Stomach (tissue), 9 donors: ENCODE measurements around the gene DNAH1. TPM values are rescaled to one million over a fixed set of nuclear protein-coding genes. Genes with fewer than 3 reads are reported as not detected.

Source experiments
- DNase-seq, 2 donors: peaks; one replicate each; pipeline versions ENCODE4 v3.0.0 to v3.0.0-alpha.2; 2013 to 2019
- H3K27ac ChIP-seq, 5 donors: fragments of 200-600 bp in 4 of 5; sonication (generic) in 4 of 5; one replicate each; pipeline ENCODE4 v1.5.1; 2013 to 2019; ENCODE audit warnings: mild to moderate bottlenecking in 1 of 5, moderate library complexity in 1 of 5
- H3K27me3 ChIP-seq, 3 donors: fragments of 200-600 bp; sonication (generic); one replicate each; pipeline ENCODE4 v1.5.1; 2017 to 2019; ENCODE audit warnings: mixed run types in 1 of 3
- H3K36me3 ChIP-seq, 4 donors: fragments of 200-600 bp; sonication (generic); 1 replicate in 3 of 4; 2 replicates in 1 of 4; pipeline ENCODE4 v1.5.1; 2016 to 2019
- H3K4me1 ChIP-seq, 4 donors: fragments of 200-600 bp; sonication (generic); one replicate each; pipeline ENCODE4 v1.5.1; 2016 to 2019
- H3K4me3 ChIP-seq, 4 donors: fragments of 200-600 bp; sonication (generic) in 3 of 4; one replicate each; pipeline ENCODE4 v1.5.1; 2016 to 2019; ENCODE audit warnings: mild to moderate bottlenecking in 1 of 4
- H3K9me3 ChIP-seq, 4 donors: fragments of 200-600 bp; sonication (generic); one replicate each; pipeline ENCODE4 v1.5.1; 2016 to 2019
- CTCF ChIP-seq, 7 experiments: fragments of 450-650 bp in 4 of 7; fragments of 200-600 bp in 3 of 7; sonication (generic) in 3 of 7; IDR thresholded peaks; one replicate each; pipeline ENCODE4 v1.5.1; 2016 to 2019; ENCODE audit warnings: antibody characterized with exemption in 7 of 7, control low read depth in 2 of 7, mild to moderate bottlenecking in 1 of 7
- EP300 ChIP-seq: sonication (generic); formaldehyde crosslinking; IDR thresholded peaks from one replicate; pipeline ENCODE4 v1.6.1; 2017; ENCODE audit warnings: antibody characterized with exemption
- POLR2A ChIP-seq, 4 donors: fragments of 450-650 bp; IDR thresholded peaks; one replicate each; pipeline ENCODE4 v1.6.1; 2016; ENCODE audit warnings: antibody characterized with exemption in 4 of 4, control low read depth in 2 of 4, mild to moderate bottlenecking in 1 of 4, moderate library complexity in 1 of 4
- POLR2AphosphoS5 ChIP-seq, 3 donors: sonication (generic); formaldehyde crosslinking; IDR thresholded peaks; one replicate each; pipeline ENCODE4 v1.6.1; 2016; ENCODE audit warnings: antibody characterized with exemption in 3 of 3
- WGBS, 5 donors: extraction: QIAGEN DNeasy Blood & Tissue Kit in 3 of 5; methylation state at CpG; one replicate each; pipeline versions ENCODE4 v1.1.5 to v1.1.7; 2013 to 2018; 5-methylcytosine and 5-hydroxymethylcytosine counted together
- intact Hi-C: fragments of 100-400 bp; cut with DNase I; formaldehyde crosslinking; loops from one replicate; pipeline ENCODE4 v1.15.1; 2023; ENCODE audit warnings: low total_unique reads
- polyA plus RNA-seq, 3 donors: library from polyadenylated mRNA; stranded (reverse); fragments of 200-250 nt; gene quantifications; one replicate each; pipeline ENCODE4 v1.2.3, GENCODE V29; 2013
- total RNA-seq, 5 donors: library from RNA; depleted of rRNA; stranded (reverse); fragments of >200 nt; gene quantifications; one replicate each; pipeline versions ENCODE4 v1.1.0 to v1.2.3, GENCODE V29; 2014 to 2016
- donor health status: healthy with polysubstance abuse.
- donor health status: Bipolar disorder and iron deficiency.
- donor health status: healthy.

Gene DNAH1
- total and polyA plus RNA-seq, 8 donors, result 1.9 to 57.6 (median 8.2) TPM

DNA sequence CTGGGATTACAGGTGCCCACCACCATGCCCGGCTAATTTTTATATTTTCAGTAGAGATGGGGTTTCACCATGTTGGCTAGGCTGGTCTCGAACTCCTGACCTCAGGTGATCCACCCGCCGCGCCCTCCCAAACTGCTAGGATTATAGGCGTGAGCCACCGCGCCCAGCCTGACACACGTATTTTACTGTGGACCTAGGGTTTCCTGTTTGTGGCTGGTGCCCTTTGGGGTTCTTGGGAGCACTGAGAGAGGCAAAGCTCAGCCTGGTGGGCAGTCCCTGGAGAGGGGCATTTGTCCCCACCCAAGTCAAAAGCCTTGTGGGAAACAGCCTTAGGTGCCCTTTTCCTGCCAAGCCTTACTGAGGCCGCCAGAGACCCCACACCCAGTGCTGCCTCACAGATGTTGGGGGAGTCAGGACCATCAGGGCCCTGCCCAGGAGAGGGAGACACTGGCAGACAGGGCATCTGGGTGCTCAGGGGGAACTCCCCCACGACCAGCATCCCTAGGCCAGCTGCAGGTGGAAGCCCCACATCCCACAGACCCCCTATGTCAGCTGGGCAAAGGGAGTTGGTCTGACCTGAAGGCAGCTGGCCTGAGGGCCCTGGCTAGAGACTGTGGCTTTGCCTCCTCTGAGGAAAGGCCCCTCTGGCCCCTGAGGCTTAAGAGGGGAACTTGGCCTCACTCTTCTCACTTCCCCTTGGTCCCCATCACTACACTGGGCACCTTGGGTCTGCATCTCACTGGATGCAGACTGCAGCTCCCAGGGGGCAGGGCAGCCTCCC lies 35.1 kb downstream of the DNAH1 start:
- intact Hi-C loops, result no loop called here
- Histone ChIP-seq H3K4me1 (peaks cover 0 to 11% (median 5%) of the 10 kb centered on the region in 4 donors), H3K27ac (no peak overlapping the region), H3K9me3 (no peaks in the 10 kb centered on the region), H3K27me3 (no peaks in the 10 kb centered on the region), H3K4me3 (no peak overlapping the region), H3K36me3 (peaks cover 10 to 99% (median 93%) of the 10 kb centered on the region in 4 donors)
- TF ChIP-seq POLR2AphosphoS5 (IDR thresholded peaks at IDR 0.05) (no peak), CTCF (IDR thresholded peaks at IDR 0.05) (no peak), EP300 (no peak), POLR2A (IDR thresholded peaks at IDR 0.05) (no peak)
- WGBS, 5 donors, result 87 to 97% (median 92%) methylated on average over 9 to 11 of the region's 11 CpGs
- DNase-seq, result no peak

DNA sequence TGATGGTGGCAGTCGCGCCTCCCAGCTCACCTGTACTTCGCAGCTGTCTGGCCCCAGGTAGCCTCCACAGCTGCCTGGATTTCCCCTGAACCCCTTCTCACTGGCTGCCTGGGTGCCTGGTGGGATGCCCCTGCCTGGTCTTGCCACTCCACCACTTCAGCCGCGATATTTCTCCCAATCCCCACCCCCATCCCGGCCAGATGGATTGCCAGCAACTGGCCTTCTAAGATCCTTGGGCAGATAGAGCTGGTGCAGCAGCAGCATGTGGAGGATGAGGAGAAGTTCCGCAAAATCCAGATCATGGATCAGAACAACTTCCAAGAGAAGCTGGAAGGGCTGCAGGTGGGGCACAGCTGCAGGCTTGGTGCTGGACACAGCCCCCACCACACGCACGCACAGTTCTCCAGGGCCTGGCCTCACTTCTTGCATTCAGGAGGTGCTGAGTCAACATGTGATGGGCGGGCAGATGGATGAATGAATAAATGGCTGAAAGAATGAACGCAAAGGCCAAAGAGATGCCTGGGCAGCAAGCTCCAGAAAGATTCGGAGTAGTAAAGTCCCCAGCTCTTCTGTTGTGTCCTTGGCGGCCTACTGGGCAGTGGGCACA lies 35.7 kb downstream of the DNAH1 start:
- Histone ChIP-seq H3K27me3 (no peaks in the 10 kb centered on the region), H3K27ac (no peak overlapping the region), H3K36me3 (peaks cover 10 to 99% (median 94%) of the 10 kb centered on the region in 4 donors), H3K9me3 (no peaks in the 10 kb centered on the region), H3K4me3 (no peak overlapping the region), H3K4me1 (peaks cover 0 to 4% (median 2%) of the 10 kb centered on the region in 4 donors)
- intact Hi-C loops, result no loop called here
- DNase-seq, result no peak
- 89 to 93% (median 91%) methylated on average over 13 of the region's 13 CpGs for WGBS, 5 donors
- no peak for TF ChIP-seq POLR2AphosphoS5 (IDR thresholded peaks at IDR 0.05)
- TF ChIP-seq EP300, result no peak
- no peak for TF ChIP-seq CTCF (IDR thresholded peaks at IDR 0.05)
- TF ChIP-seq POLR2A (IDR thresholded peaks at IDR 0.05), result no peak

- intact Hi-C loops, result no loop called here
- no peak for DNase-seq
- WGBS, 5 donors, result 89 to 99% (median 95%) methylated on average over 3 to 9 of the region's 9 CpGs
- Histone ChIP-seq H3K9me3 (no peaks in the 10 kb centered on the region), H3K4me1 (no peaks in the 10 kb centered on the region), H3K36me3 (peaks cover 10 to 100% (median 96%) of the 10 kb centered on the region in 4 donors), H3K27me3 (no peaks in the 10 kb centered on the region), H3K4me3 (no peak overlapping the region), H3K27ac (no peak overlapping the region)
- TF ChIP-seq CTCF (IDR thresholded peaks at IDR 0.05) (no peak), POLR2AphosphoS5 (IDR thresholded peaks at IDR 0.05) (no peak), POLR2A (IDR thresholded peaks at IDR 0.05) (no peak), EP300 (no peak)
Measured at GRCh38 chr3:52352566-52352965, 36.4 kb downstream of the DNAH1 start.

DNA sequence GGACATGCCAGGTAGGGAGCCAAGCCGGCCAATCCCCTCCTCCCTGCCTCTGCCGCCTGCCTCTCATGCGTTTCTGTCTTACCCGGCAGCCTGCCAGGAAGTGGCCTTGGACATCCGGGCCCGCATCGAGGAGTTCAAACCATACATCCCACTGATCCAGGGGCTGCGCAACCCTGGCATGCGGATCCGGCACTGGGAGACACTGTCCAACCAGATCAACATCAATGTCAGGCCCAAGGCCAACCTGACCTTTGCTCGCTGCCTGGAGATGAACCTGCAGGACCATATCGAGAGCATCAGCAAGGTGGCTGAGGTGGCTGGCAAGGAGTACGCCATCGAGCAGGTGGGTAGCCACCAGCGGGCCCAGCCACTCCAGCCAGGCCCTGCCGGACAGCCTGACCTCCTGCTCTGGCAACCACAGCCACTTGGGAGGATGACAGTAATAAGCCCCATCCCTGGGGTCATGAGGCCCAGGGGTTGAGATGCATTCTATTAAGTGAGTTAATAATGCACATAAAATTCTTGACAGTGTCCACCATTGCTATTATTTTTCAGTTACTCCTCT lies 37.3 kb downstream of the DNAH1 start:
- no peaks in the 10 kb centered on the region for H3K27me3 ChIP-seq
- DNase-seq, result no peak
- H3K9me3 ChIP-seq, result no peaks in the 10 kb centered on the region
- no peak overlapping the region for H3K27ac ChIP-seq
- intact Hi-C loops, result no loop called here
- H3K4me1 ChIP-seq, result no peaks in the 10 kb centered on the region
- TF ChIP-seq POLR2A (IDR thresholded peaks at IDR 0.05) (no peak), POLR2AphosphoS5 (IDR thresholded peaks at IDR 0.05) (no peak), EP300 (no peak), CTCF (IDR thresholded peaks at IDR 0.05) (no peak)
- 92 to 96% (median 95%) methylated on average over 12 to 16 of the region's 16 CpGs for whole genome bisulfite sequencing, 5 donors
- H3K36me3 ChIP-seq, result peaks cover 10 to 100% (median 97%) of the 10 kb centered on the region in 4 donors
- H3K4me3 ChIP-seq, result no peak overlapping the region
